HG02938 (cell line): ENCODE measurements around the gene CCDC87.
"Not testable (repeated sequence)": the region's sequence is repeated elsewhere in the genome, so short reads cannot be mapped to it uniquely, and the experiment has no call there.

Experiments used
- ATAC-seq: cut with Tn5 transposase; IDR thresholded peaks from one replicate; pipeline ENCODE4 v1.9.1; 2021; ENCODE audit warnings: mild to moderate bottlenecking, moderate library complexity; ENCODE audit not compliant: unreplicated experiment

The CCDC87 gene

DNA sequence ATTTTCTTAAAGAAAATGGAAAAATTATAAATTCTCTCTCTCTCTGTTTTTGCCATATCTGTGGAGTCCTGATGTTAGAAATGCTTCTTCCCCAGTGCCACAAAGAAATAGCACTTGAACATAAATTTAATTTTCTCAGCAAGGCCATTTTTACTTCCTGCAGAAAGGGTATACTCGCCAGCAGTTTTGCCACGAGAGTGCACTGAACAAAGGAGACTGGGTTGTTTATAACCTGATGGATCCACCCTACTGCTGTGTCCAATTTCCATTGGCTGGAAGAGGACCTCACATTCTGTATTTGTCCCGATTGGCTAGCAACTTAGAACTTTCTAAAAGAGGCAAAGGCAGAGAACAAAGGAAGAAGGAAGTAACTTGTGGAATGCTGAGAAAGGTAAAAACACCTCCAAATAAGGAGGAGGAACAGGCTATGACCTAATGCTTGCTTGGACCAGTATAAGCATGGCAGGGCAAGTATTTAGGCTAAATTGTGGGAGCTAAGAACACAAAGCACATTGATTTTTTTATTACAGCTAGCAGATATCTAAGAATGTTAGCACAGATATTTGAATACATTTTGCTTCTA lies 10.2 kb downstream of the CCDC87 start:
- ATAC-seq, result not testable (repeated sequence)

- no peak for ATAC-seq
Measured at GRCh38 chr11:66581261-66581660, 11.6 kb downstream of the CCDC87 start.

GRCh38 chr11:66580803-66581202 lies 12.1 kb downstream of the CCDC87 start:
- no peak for ATAC-seq

GRCh38 chr11:66579017-66579606 lies 13.8 kb downstream of the CCDC87 start:
- ATAC-seq, result no peak

DNA sequence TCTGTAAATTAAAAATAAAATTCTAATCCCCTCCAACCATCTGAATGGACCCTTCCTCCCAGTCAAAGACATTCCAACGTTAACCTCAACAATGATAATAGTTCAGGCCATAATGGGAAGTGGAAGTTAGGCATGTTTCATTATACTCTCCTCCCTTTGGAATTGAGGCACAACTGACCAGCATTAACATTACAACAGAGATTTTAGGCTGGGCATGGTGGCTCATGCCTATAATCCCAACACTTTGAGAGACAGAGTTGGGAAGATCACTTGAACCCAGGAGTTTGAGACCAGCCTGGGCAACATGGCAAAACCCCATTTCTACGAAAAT lies 22.0 kb downstream of the CCDC87 start:
- no peak for ATAC-seq

DNA sequence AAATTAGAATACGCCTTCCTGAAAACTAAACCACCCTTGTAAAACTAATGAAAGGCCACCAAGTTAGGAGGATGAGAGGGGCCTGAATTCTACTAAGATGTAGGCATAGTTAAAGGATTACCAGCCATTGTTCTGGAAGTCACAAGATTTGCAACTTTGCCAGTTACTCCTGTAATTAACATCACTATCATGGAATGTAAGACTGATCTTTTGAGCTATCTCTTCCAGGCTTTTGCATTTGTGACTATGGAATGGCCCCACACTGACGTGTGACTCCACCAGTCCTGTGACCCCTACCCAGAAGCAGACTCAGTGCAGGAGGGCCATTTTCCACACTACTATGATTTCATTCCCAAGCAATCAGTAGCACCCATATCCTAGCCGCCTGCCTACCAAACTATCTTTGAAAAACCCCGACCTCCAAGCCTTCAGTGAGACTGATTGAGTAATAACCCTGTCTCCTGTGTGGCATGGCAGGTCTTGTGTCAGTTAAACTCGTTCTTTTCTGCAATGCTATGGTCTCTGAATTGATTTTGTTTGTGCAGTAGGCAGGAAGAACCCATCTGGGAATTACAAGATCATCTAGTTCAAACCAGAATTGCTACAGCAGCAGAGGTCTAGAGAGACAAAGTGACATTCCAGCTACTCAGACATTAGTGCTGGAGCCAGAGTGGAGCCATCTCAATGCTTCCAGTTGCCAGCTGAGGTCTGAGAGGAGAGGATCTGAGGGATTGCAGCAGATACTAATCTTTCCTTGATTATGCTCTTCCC lies 22.6 kb downstream of the CCDC87 start:
- no peak for ATAC-seq

DNA sequence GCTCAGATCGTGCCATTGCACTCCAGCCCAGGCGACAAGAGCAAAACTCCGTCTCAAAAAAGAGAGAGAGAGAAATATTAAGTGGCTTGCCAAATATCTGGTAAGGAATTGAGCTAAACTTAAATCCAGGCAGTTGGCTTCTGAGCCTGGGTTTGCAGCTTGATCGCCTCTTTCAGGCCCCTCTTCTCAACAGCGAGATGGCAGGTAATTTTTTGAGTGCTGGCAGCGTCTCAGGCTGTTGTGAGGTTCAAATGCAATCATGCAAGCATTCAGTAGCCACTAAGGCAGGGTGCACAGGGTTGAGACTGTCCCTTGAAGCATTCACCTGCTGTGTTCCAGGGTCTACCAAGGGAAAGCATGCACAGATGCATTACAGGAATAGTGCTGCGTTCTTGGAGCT lies 23.8 kb downstream of the CCDC87 start:
- ATAC-seq, result no peak

DNA sequence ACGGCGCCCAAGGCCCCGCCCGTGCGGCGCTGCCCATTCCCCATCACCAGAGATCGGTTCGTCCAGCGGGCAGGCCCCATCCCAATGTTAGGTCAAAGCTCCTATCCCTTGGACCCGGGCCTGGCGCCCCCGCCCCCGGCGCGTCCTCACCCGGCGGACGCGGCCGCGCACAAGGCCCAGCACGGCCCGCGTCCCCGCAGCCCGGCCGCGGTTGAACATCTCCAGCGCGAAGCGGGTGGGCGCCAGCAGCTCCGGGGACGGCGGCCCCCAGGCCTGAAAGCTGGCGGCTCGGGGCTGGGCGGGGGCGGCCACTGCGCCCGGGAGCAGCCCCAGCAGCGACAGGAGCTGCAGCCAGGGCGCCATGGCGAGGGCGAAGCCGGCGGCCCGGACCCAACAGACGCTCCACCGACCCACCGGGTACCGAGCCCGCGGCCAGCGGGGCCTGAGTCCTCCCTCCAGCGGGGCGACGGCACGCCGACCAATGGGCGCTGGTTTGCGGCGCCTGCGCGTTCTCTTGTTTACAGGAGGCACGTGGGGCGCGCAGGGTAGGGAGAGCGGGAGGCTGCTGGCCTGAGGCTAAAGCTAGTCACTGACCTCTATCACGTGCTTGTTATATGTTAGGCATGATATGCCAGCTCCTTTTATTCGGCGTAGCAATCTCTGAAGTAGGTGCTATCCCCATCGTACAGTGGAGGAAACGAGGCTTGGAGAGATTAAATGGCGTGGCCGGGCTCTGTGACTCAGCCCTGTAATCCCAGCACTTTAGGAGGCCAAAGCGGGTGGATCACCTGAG lies 24.5 kb downstream of the CCDC87 start, which contains the start of gene CTSF:
CTSF (minus strand) TSS at position 483 of the 793 bp plus-strand sequence; CDS start at position 363, 120 bp downstream.
- ATAC-seq, result no peak

DNA sequence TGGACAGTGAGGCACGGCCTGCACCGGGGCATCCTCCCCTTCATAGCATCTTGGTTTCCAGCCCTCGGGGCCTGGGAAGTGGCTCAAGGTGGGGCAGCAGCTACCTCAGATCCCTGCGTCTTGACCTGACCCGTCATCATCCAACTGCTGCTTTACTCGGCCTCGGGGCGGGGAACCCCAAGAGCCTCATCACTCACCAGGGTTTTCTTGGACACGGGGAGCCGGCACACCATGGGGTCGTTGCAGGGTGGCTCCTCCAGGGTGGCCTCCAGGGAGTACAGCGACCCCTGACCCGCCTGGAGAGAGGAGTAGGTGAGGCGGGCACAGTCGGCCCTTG lies 25.1 kb downstream of the CCDC87 start:
- ATAC-seq, result no peak

DNA sequence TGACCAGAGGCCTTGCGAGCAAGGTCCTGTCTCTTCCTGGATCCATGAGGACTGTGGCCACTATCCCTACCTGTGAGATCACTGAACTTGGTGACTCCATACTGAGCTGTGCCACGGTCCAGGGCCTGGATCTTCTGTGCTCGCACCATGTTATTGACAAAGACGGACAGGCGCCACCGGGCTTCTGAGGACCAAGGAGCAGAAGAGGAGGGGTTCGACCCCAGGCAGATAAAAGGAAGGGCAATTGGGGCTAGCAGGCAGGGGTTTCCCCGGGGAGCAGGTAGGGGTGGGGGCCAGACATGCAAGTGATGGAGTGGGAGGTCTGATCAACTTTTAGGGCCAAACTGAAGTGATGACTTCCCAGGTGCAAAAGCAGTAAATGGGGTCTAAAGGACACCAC lies 26.6 kb downstream of the CCDC87 start:
- ATAC-seq, result no peak

GRCh38 chr11:66564984-66565383 lies 27.9 kb downstream of the CCDC87 start:
- ATAC-seq, result no peak

DNA sequence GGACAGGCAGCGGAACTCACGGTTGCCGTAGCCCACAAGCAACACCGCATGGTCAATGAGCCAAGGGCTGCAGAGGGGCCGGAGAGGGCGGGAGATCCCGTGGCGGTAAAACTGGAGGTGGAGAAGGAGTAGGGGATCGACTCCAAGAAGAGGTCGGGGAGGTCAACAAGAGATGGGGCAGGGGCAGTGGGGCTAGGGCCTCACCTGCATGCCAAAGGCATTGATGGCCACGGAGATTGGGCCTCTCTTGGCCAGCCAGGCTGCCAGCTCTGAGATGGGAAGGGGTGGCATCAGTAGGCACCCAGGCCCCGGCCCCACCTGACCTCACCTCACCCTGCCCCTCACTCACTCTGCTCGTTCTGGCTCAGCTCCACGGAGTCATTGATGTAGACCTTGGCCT lies 28.3 kb downstream of the CCDC87 start:
- no peak for ATAC-seq

GRCh38 chr11:66563832-66564231 lies 29.0 kb downstream of the CCDC87 start:
- ATAC-seq, result no peak

GRCh38 chr11:66562907-66563583 lies 29.8 kb downstream of the CCDC87 start:
- no peak for ATAC-seq

GRCh38 chr11:66562275-66562674 lies 30.6 kb downstream of the CCDC87 start:
- ATAC-seq, result no peak

DNA sequence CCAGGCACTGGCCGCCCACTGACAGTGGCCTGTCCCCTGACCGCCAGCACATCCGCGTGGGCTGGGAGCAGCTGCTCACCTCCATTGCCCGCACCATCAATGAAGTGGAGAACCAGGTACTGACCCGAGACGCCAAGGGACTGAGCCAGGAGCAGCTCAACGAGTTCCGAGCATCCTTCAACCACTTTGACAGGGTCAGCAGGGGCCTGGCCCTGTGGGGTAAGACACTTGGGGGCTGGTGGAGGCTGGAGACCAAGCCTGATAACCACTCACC lies 31.0 kb downstream of the CCDC87 start:
- ATAC-seq, result no peak

DNA sequence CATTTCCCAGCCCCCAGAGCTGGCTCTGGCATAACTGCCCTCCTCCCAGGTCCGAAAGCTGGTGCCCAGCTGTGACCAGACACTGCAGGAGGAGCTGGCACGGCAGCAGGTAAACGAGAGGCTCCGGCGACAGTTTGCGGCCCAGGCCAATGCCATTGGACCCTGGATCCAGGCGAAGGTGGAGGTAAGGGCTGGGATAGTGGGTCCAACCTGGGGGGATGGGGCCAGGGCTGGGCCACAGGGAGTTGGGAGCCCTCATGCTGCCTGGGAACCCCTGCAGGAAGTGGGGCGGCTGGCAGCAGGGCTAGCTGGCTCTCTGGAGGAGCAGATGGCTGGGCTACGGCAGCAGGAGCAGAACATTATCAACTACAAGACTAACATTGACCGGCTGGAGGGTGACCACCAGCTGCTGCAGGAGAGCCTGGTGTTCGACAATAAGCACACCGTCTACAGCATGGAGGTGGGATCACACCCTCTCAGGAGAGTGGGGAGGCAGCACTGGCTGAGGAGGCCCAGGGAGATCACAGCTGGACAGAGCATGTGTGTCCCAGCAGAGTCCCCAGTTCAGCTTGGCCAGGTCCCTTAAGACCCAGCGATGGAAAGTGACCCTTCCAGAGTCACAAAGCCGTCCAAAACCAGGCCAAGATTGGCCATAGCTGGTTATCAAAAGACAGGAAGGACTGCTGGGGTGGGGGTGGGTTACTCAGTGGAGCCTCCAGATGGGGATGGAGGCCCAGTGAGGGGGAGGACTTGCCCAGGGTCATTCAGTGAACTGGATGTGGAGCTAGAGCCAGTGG lies 31.5 kb downstream of the CCDC87 start:
- no peak for ATAC-seq

- ATAC-seq, result no peak
Measured at GRCh38 chr11:66559866-66560676, 32.8 kb downstream of the CCDC87 start.

DNA sequence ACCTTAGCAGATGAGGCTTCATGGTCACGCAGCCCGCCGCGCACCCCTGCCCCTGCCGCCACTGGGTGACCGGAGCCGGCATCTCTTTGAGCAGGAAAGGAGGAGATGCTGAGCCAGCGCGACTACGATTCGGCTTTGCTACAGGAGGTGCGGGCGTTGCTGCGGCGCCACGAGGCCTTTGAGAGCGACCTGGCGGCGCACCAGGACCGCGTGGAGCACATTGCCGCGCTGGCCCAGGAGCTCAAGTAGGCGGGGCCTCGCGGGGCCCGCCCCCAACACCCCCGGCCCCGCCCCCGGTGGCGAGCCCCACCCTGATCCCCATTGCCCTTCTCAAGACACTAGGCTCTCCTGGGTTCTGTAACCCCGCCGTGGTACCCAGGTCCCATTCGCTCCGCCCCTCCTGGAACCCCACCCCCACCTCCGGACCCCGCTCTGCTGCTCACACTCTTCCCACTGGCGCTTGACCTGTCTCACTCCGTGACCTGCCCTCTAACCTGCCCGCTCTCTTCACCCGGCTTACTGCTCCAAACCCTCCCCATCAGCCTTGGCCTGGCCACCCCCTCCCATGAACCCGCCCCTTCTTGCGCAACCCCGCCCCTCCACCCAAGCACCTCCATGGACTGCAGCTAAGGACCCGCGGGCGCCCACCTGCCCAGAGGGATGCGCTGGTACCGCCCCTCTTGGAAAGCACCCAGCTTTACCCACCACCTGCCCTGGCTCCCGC lies 33.6 kb downstream of the CCDC87 start:
- no peak for ATAC-seq
